EL (cell line): ENCODE results near the gene GDPD2.
"Not testable (repeated sequence)": the region's sequence is repeated elsewhere in the genome, so short reads cannot be mapped to it uniquely, and the experiment has no call there.

Experiments
- DNase-seq: peaks from one replicate; pipeline ENCODE4 v3.0.0-alpha.2; 2016

The GDPD2 gene

GRCh38 chrX:70422851-70423341, at the start of gene GDPD2:
Gene GDPD2 (plus strand): TSS chrX:70423314. CDS start chrX:70424985, 1,671 bp downstream.
- no peak for DNase-seq

DNA sequence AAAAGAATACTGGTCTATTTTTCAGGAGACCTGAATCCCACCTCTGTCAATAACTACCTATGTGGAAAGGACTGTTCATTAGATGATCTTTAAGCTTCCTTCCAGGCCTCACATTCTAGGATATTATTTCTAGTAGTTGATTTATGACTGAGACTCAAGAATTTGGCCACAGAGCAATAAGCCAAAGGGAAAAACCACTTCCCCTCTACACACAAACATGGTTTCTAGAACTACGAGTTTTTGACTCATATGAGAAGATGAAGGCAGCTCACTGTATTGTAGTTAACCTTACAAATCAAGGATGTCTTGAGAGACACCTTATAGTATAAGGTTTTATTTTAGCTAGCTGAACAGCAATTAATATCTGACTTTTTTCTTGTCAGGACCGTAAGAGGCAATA, 36.9 kb upstream of the GDPD2 start:
- DNase-seq, result peak; percentile 2

GRCh38 chrX:70398899-70399298, 24.2 kb upstream of the GDPD2 start:
- DNase-seq, result no peak

DNA sequence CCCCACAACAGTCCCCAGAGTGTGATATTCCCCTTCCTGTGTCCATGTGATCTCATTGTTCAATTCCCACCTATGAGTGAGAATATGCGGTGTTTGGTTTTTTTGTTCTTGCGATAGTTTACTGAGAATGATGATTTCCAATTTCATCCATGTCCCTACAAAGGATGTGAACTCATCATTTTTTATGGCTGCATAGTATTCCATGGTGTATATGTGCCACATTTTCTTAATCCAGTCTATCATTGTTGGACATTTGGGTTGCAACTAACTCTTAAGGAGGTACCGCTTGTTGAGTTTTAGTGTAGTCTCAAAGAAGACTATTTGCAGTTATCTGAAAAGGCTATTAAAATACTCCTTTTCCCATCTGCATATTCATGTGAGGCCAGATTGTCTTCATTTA, 22.9 kb upstream of the GDPD2 start:
- not testable (repeated sequence) for DNase-seq

DNA sequence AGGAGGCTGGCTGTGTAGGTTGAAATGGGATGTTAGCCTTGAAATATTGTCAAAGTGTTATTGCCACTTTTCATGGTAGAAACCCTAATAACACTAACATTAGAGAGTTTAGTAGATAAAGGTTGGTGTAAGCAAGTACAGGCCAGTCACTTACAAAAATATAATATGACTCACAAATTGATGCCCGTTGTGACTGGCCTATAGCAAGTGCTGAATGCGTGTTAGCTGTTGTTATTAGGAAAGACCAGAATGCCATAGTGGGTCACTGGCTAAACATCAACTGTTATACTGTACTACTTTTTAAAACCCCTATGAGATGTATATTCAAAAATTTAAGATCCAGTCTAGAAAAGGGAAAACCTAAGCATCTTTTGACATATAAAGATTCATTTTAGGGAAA, 20.4 kb upstream of the GDPD2 start:
- DNase-seq, result no peak

- no peak for DNase-seq
These were observed 18.1 kb upstream of the GDPD2 start for GRCh38 chrX:70405003-70405402.

DNA sequence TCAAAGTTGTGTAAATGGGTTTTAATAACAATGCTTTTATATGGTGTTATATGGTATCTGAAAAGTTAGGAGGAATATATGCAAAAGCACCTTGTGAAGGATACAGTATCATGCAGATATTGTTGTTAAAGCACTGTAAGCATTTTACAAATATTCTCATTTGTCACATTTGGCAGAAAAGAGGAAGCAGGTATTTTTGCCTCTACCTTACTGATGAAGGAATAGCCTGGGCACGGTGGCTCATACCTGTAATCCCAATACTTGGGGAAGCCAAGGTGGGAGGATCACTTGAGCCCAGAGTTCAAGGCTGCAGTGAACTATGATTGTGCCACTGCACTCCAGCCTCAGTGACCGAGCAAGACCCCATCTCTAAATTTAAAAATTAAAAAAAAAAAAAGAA, 12.2 kb upstream of the GDPD2 start:
- no peak for DNase-seq

DNA sequence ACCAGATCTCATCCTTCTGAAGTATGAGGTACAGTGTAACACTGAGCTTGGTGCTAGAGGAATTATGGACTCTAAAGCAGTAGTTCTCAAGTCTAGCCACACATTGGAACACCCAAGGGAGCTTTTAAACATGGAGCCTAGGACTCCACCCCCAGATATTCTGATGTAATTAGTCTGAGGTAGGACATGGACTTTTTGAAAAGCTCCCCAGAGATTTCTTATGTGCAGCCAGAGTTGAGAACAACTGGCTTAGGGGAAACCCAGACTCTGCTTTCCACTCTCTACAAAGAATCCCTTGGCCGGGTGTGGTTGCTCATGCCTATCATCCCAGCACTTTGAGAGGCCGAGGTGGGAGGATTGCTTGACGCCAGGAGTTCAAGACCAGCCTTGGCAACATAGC, 11.6 kb upstream of the GDPD2 start:
- no peak for DNase-seq

DNA sequence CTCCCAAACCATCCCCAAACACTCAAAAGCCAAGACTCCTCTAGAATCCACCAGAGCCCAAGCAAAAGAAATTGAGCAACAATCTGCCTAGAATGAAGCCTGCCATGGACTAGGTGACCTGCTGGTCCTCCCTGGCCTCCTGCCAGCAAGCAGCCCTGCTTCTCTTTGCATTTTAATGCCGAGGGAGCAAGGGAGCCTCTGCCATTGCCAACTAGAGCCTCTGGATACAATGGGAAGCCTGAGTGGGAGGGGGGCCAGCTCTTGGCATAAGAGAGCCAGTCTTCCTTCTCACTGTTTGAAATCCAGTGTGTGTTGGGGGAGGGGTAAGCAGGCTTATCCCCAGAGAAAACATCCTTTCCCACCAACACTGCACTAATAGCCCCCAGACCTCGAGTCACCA, 1.5 kb upstream of the GDPD2 start:
- DNase-seq, result no peak

DNA sequence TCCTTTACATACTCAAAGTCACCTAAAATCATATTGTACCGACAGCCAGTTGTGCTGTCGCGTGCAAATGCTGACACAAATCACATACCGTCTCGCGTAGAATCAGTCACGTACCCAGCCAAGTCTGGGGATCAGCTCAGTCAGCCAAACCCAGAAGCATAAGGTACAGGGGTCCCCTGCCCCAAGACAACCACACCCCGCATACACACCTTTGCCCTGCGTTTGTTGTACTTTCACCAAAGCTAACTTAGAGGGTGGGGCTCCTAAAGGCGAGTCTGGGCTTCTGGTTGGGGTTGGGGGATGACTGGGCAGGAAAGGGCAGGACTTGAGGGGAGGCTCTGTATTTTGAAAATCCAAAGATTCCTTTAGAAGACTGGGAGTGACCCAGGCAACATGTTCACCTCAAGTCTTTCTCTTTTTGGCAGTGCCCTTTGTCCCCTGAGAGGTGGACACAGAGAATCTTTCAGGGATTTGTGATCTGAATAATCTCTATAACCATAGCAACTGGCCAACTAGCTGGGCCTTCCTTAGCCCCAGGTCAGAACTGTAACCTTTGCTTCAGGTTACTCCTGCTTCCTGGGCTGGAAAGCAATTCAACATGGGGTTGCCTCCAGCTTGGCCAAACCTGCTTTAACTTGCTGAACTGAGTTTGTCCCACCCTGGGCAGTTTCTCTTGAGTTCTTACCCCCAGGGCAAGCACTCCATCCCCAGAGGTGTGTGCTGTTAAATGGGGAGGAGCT, 992 bp downstream of the GDPD2 start:
- no peak for DNase-seq

DNA sequence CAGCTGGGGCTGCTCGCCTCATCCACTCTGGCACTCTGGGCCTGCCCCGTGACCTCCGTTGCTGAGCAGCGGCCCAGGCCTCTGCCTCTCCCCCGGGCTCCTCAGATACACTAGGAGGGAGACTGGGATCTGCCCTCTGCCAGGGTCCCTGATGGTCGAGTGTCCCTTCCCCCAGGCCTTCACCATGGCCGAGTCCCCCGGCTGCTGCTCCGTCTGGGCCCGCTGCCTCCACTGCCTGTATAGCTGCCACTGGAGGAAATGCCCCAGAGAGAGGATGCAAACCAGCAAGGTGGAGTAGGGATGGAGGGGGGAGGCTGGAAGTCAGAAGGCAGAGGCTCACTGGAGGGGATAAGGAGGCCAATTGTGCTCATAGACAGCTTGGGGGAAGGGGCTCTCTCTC, 1.7 kb downstream of the GDPD2 start:
- no peak for DNase-seq

DNA sequence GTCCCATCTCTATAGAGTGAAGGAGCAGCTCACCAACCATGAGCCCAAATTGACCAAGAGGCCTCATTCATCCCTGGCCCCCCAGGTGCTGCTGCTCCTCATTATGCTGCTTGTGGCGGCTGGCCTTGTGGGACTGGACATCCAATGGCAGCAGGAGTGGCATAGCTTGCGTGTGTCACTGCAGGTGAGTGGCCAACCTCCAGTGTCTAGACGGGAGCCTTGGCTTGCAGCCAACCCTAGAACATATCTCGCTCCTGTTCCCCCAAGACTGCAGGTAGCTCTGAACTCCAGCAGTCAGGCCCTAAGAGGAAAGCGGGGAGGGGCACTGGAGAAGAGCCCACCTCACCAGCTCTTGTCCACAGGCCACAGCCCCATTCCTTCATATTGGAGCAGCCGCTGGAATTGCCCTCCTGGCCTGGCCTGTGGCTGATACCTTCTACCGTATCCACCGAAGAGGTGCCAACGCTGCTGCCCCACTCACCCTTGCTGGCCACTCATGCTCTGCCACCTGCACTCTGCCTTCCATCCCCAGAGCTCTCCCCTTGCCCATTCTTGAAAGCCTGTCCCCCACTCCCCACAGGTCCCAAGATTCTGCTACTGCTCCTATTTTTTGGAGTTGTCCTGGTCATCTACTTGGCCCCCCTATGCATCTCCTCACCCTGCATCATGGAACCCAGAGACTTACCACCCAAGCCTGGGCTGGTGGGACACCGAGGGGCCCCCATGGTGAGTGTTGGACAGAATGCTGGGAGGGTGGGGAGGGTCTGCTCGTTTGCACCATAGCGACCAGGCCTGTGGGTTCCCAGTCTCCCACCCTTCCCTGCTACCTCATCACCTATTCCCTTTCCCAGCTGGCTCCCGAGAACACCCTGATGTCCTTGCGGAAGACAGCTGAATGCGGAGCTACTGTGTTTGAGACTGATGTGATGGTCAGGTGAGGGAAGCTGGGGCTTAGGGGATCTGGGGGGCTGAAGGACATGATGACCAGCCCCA, 3.5 kb downstream of the GDPD2 start:
- DNase-seq, result no peak

DNA sequence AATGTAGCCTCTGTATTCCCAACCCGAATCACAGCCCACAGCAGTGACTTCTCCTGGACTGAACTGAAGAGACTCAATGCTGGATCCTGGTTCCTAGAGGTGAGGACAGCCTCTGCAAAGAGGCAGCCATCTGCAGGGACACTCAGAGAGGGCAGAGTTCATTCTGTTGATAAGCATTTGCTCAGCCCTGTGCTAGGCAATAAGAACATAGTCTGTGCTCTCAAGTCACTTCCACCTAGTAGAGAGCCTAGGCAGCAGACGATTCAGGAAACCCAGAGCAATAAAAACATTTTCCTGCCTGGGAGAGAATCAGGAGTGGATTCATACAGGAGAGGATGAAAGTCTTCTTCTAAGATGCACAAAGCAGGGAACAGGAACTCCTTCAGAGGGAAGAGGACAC, 4.3 kb downstream of the GDPD2 start:
- DNase-seq, result no peak

DNA sequence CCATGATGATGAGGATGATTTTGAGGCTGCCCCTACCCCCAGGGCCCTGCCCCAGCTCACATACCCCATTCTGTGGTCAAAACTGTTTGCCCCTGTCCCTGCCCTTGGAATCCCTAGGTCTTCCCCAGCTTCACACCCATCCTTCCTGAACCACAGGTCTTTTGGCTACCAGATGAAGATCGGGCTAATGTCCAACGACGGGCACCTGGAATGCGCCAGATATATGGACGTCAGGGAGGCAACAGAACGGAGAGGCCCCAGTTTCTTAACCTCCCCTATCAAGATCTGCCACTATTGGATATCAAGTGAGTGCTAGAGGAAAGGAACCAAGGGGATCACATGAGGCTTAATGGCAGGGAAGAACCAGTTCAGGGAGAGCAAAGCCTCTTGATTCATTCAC, 6.6 kb downstream of the GDPD2 start:
- DNase-seq, result no peak

DNA sequence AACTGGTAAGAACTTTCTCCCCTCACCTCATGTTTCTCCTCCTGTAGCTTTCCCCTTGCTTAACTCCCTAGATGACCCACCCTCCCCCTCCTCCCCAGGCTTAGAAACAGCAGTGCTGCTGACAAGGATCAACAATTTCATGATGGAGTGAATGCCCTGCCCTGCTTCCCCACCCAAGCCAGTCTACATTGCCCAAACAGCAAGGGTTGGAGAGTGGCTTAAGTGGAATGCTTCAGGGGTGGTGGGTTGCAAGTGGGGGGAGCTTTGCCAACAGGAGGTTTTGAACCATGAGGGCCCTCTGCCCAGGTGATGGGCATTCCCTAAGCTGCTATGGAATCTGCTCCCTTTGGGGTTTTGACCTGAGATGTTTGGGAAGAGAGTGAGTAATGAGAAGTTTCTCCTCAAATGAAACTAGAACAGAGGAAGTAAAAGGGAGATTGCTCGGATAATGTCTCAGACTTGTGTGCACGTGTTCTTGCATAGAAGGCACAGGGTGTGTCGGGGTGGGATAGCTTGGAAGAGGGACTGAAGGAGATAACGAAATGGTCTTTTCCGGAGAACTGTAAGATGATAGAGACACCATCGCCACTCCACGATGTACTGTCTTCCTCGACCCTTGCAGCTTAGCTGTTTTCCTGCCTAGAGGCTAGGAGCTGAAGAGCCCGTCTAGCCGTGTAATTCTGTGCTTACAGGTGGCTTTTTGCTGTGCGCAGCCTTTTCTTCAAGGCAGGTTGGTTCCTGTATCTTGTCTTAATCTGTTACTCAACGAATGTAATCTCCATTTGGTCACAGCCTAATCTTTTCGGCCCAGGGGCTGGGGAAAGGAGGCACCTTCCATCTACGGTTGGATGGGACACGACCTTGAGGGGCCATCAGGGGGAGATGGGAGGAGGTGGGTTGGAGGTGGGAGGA, 10.1 kb downstream of the GDPD2 start:
- no peak for DNase-seq

- peak; percentile 51 for DNase-seq
These were observed 10.8 kb downstream of the GDPD2 start for GRCh38 chrX:70433848-70434351.

DNA sequence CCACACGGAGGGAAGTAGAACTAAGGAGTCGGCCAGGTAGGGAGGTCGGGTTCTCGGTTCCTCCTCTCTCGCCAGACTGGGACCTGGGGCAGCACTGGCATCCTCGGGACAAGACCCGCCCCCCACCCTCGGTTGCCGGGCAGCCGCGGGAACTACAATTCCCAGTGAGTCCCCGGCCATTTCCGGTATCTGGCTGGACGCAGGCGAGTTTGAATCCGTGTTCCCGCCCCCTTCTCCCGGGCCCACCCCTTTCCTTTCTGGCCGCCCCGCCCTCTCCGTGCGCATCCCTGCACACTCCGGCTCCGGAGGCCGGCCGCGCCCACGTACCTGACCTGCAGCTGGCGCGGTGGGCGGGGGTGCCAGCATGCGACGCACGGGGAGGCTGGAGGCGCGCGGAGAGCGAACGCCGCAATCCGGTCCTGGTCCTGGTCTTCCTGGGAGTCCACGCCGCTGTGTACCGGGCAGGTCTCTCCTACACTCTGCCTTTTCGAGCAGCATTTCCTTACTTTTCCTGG, 11.3 kb downstream of the GDPD2 start:
- peak; percentile 84 for DNase-seq

GRCh38 chrX:70434914-70435586, 11.9 kb downstream of the GDPD2 start:
- DNase-seq, result peak; percentile 66

GRCh38 chrX:70436343-70436742, 13.2 kb downstream of the GDPD2 start:
- DNase-seq, result no peak

- DNase-seq, result no peak
These were observed 13.9 kb downstream of the GDPD2 start for GRCh38 chrX:70437011-70437410.

- DNase-seq, result no peak
These were observed 15.0 kb downstream of the GDPD2 start for GRCh38 chrX:70437921-70438665.
